PFSK-1 (cell line): ENCODE results near the gene ADD1.

Experiments
- FOXP2 ChIP-seq: optimal IDR thresholded peaks from 2 replicates; pipeline ENCODE3; 2011; ENCODE audit warnings: borderline replicate concordance, control low read depth, inconsistent platforms; ENCODE audit not compliant: insufficient read depth; ENCODE audit errors: extremely low read length, extremely low read depth
- POLR2AphosphoS5 ChIP-seq: IDR thresholded peaks from 2 replicates; pipeline ENCODE4 v1.6.1; 2012; ENCODE audit warnings: low read depth, mild to moderate bottlenecking, control low read depth, low read length, moderate library complexity
- REST ChIP-seq, 2 experiments: IDR thresholded peaks; 2 replicates each; pipeline versions ENCODE4 v1.6.1 to v1.8.0; 2011 to 2012; ENCODE audit warnings: low read depth in 2 of 2, low read length in 2 of 2, control low read depth in 1 of 2, inconsistent platforms in 1 of 2, mild to moderate bottlenecking in 1 of 2, moderate library complexity in 1 of 2; ENCODE audit not compliant: insufficient read depth in 1 of 2
- SIN3A ChIP-seq: IDR thresholded peaks from 2 replicates; pipeline ENCODE4 v1.6.1; 2012; ENCODE audit warnings: mild to moderate bottlenecking, low read length, moderate library complexity, borderline replicate concordance; ENCODE audit not compliant: insufficient read depth
- TAF1 ChIP-seq: IDR thresholded peaks from 2 replicates; pipeline ENCODE4 v1.6.1; 2012; ENCODE audit warnings: low read length, control low read depth, borderline replicate concordance; ENCODE audit not compliant: insufficient read depth

The ADD1 gene

GRCh38 chr4:2858451-2859217, 15.0 kb downstream of the ADD1 start:
- no peak for TF ChIP-seq SIN3A
- no peak for TF ChIP-seq FOXP2
- no peak for TF ChIP-seq REST (IDR thresholded peaks at IDR 0.05; ENCODE audit: insufficient read depth in 1 of 2, low read depth in 2 of 2, low read length in 2 of 2)
- no peak for TF ChIP-seq TAF1
- no peak for TF ChIP-seq POLR2AphosphoS5

- no peak for TF ChIP-seq SIN3A
- no peak for TF ChIP-seq TAF1
- no peak for TF ChIP-seq POLR2AphosphoS5
- TF ChIP-seq FOXP2, result no peak
- no peak for TF ChIP-seq REST (IDR thresholded peaks at IDR 0.05; ENCODE audit: insufficient read depth in 1 of 2, low read depth in 2 of 2, low read length in 2 of 2)
Observed at GRCh38 chr4:2859514-2859913, 15.9 kb downstream of the ADD1 start.

- TF ChIP-seq POLR2AphosphoS5, result no peak
- no peak for TF ChIP-seq REST (IDR thresholded peaks at IDR 0.05; ENCODE audit: insufficient read depth in 1 of 2, low read depth in 2 of 2, low read length in 2 of 2)
- no peak for TF ChIP-seq FOXP2
- TF ChIP-seq SIN3A, result no peak
- TF ChIP-seq TAF1, result no peak
Observed at GRCh38 chr4:2860391-2861348, 17.0 kb downstream of the ADD1 start.

- TF ChIP-seq SIN3A (no peak), POLR2AphosphoS5 (no peak), REST (IDR thresholded peaks at IDR 0.05; ENCODE audit: insufficient read depth in 1 of 2, low read depth in 2 of 2, low read length in 2 of 2) (no peak), FOXP2 (no peak), TAF1 (no peak)
Observed at GRCh38 chr4:2861631-2862436, 18.2 kb downstream of the ADD1 start.
